LNCAP (cell line): ENCODE data around the gene TMEM117.

ENCODE experiments used
- TF ChIP-seq, protein P1 (sequence below): fragments of 450-650 bp; IDR thresholded peaks from 2 replicates; pipeline ENCODE4 v1.5.1; 2017; ENCODE audit warnings: mild to moderate bottlenecking

The TMEM117 gene

DNA sequence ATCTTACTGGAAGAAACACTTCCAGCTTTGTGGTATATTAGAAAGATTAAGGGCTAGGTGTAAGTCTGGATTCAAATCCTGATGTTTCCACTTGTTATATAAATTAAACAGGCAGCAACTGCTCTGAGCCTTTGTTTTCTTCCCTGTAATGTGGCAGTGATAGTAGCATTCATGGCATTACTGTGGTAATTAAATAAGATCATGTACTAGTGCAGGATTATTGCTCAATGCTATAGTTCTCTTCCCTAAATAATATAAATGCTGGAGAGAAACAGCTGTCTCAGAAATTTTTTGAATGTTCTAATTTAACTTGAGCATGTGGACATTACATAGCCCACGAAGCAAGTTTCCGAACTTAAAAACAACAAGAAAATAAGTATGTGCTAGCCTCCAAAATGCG lies 5.4 kb downstream of the TMEM117 start:
- TF ChIP-seq, protein P1, sequence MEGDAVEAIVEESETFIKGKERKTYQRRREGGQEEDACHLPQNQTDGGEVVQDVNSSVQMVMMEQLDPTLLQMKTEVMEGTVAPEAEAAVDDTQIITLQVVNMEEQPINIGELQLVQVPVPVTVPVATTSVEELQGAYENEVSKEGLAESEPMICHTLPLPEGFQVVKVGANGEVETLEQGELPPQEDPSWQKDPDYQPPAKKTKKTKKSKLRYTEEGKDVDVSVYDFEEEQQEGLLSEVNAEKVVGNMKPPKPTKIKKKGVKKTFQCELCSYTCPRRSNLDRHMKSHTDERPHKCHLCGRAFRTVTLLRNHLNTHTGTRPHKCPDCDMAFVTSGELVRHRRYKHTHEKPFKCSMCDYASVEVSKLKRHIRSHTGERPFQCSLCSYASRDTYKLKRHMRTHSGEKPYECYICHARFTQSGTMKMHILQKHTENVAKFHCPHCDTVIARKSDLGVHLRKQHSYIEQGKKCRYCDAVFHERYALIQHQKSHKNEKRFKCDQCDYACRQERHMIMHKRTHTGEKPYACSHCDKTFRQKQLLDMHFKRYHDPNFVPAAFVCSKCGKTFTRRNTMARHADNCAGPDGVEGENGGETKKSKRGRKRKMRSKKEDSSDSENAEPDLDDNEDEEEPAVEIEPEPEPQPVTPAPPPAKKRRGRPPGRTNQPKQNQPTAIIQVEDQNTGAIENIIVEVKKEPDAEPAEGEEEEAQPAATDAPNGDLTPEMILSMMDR = no peak

DNA sequence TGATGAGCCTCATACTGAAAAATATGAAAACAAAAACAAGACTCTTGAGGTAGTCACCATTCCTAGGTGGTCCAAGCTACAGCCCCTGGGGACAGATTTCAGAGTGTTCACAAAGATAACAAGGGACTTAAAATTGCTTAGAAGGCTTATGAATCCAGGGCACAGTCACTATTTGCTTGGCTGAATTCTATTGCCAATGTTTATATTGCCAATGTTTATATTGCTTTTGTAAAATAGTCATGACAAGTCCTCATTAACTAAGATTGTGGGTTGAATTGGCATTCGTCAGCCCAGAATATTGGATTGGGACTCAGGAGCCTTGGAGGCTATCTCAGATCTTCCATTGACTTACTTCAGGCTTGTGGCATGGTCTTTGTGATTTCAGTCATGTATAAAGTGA lies 6.4 kb downstream of the TMEM117 start:
- TF ChIP-seq, protein P1 = no peak

DNA sequence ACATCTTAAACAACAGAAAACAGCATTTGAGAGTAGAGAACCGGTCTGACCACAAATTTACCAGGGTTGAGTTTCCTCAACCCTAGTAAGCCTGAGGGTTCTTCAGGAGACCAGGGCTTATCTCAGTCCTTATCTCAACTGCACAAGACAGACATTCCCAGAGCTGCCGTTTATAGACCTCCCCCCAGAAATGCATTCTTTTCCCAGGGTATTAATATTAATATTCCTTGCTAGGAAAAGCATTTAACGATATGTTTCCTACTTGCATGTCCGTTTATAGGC lies 12.3 kb downstream of the TMEM117 start:
- TF ChIP-seq, protein P1 = no peak

DNA sequence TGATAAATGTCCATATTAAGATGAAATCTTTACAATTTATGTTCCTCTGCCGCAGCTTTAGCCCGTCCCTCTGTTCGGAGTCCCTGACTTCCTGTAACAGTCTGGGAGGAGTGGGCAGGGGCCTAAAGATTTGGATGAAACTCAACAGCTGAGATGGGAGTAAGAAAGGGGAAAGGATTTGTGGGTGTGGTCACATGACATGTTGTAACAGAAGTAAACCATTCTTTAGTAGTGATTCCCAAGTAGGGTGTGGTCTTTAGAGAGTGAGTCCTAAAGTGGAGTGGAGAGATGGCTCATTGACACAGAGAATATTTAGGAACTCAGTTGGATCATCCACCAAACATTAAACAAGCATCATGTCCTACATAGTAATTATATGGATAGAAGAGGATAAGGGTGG lies 12.9 kb downstream of the TMEM117 start:
- TF ChIP-seq, protein P1 = no peak

DNA sequence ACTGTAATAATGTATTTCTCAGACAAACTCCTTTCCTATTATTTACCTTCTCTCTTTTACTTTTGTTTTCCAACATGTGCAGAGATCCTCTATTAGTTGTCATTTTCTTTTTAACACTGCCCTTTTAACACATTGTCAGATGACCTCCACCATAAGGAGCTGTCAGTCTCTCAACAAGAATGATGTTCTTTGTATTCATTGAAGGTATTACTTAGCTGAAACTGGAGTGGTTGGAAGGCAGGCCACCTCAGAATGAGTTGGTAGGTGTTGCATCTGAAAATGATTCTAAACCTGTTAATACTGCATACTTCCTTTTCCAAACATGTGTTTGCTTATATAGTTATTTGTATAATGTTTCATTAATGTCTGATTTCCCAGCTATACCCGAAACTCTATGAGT lies 16.9 kb downstream of the TMEM117 start:
- TF ChIP-seq, protein P1 = no peak

DNA sequence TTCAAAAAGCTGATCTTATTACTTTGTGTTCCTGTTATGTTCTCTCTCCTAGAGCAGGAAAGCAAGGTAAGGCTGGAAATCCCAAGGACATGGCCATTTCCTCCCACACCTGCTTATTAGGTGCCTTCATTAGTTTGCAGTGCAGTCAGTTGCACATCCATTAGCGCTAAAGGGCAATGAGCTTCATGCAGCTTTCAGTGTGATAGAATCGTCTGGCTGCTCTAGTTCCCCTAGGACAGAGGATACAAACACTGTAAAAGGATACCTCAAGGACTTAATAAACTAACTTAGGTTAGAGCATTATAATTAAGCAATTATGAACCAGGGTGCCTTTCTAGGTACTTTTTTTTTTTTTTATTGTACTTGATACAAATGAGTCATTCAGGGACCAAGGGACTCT lies 21.1 kb downstream of the TMEM117 start:
- TF ChIP-seq, protein P1 = no peak

DNA sequence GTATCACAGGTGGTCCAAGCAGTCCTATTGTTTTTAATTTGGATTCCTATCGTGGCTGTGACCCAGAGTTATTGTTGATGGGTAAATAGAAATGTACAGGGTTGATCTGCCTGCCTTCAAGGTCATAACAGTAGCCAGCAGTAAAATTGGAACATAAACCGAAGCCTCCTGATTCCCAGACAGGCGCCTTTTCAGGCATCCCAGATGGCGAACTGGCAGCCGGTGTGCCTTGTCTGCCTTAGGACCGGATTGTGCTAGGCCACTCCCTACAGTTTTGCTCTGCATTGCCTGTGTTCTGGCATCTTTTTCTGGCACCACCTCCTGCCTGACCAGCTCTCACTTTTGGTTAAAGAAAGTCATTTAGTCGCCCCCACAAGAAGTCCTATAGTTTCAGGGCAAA lies 22.2 kb downstream of the TMEM117 start:
- TF ChIP-seq, protein P1 = no peak

DNA sequence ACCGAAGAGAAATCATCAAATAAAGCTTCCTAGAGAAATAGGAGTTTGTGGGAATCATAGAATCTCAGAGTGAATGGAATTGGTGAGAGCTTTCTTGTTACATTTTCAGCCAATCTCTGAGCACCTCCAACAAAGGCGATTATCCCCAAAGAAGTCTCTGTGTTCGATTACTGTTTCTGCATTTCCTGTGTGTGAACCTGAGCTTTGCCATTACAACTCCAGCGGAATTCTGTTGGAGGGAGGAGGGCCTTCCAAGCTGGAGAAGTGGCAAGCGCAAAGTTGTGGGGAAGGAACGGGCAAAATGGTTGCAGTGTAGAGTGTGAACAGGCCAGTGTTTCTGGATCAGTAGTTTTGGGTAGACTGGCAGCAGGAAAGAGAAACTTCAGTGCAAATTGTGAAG lies 23.1 kb downstream of the TMEM117 start:
- TF ChIP-seq, protein P1 = no peak
